Neural cell (in vitro differentiated cells): ENCODE measurements around the gene LRRC56. TPM values are rescaled to one million over a fixed set of nuclear protein-coding genes. Genes with fewer than 3 reads are reported as not detected.

Experiments
- H2AFZ ChIP-seq: fragments of 200-600, 300-800 bp; sonication (generic), shearing (Covaris generic); 2 replicates; pipeline ENCODE4 v1.6.0; 2014; ENCODE audit warnings: low read depth, mild to moderate bottlenecking, antibody characterized with exemption, low read length, moderate library complexity
- H3F3A ChIP-seq: fragments of 200-600 bp; shearing (Covaris generic); 2 replicates; pipeline ENCODE4 v1.6.1; 2016; ENCODE audit warnings: mild to moderate bottlenecking, moderate library complexity, mixed read lengths, antibody characterized with exemption, low read length; ENCODE audit not compliant: insufficient read depth, poor library complexity, severe bottlenecking
- H3K27ac ChIP-seq: fragments of 200-600, 300-800 bp; sonication (generic), shearing (Covaris generic); 2 replicates; pipeline ENCODE4 v1.5.1; 2014; ENCODE audit warnings: mild to moderate bottlenecking, low read length, moderate library complexity
- H3K27me3 ChIP-seq: fragments of 300-800, 200-600 bp; sonication (generic), shearing (Covaris generic); 2 replicates; pipeline ENCODE4 v1.6.0; 2014; ENCODE audit warnings: mild to moderate bottlenecking, low read depth, low read length, moderate library complexity; ENCODE audit not compliant: insufficient read depth
- H3K36me3 ChIP-seq: fragments of 300-800, 200-600 bp; sonication (generic), shearing (Covaris generic); 2 replicates; pipeline ENCODE4 v1.5.1; 2014; ENCODE audit warnings: mild to moderate bottlenecking, antibody characterized with exemption, low read length, moderate library complexity; ENCODE audit not compliant: insufficient read depth
- H3K4me2 ChIP-seq: fragments of 300-800, 200-600 bp; sonication (generic), shearing (Covaris generic); 2 replicates; pipeline ENCODE4 v1.6.0; 2014; ENCODE audit warnings: mild to moderate bottlenecking, low read length
- H3K4me3 ChIP-seq: fragments of 300-800, 200-600 bp; sonication (generic), shearing (Covaris generic); 2 replicates; pipeline ENCODE4 v1.5.1; 2014; ENCODE audit warnings: mild to moderate bottlenecking, low read length, moderate library complexity
- H3K79me2 ChIP-seq: fragments of 200-600 bp; shearing (Covaris generic); replicated peaks from 2 replicates; pipeline ENCODE4 v1.6.0; 2014; ENCODE audit warnings: mild to moderate bottlenecking, low read length, moderate library complexity; ENCODE audit not compliant: insufficient read depth
- H3K9ac ChIP-seq: fragments of 300-800, 200-600 bp; sonication (generic), shearing (Covaris generic); 2 replicates; pipeline ENCODE4 v1.6.1; 2016; ENCODE audit warnings: mild to moderate bottlenecking, low read length, mixed read lengths
- H3K9me2 ChIP-seq: fragments of 200-600 bp; shearing (Covaris generic); 2 replicates; pipeline ENCODE4 v1.6.1; 2016; ENCODE audit warnings: mild to moderate bottlenecking, low read length, mixed read lengths; ENCODE audit not compliant: insufficient read depth
- H3K9me3 ChIP-seq: fragments of 200-600, 300-800 bp; sonication (generic), shearing (Covaris generic); 2 replicates; pipeline ENCODE4 v1.6.1; 2016; ENCODE audit warnings: mild to moderate bottlenecking, mixed run types, low read length, moderate library complexity, mixed read lengths
- H4K20me1 ChIP-seq: fragments of 200-600 bp; shearing (Covaris generic); 2 replicates; pipeline ENCODE4 v1.6.1; 2016; ENCODE audit warnings: mild to moderate bottlenecking, mixed run types; ENCODE audit not compliant: insufficient read depth
- EP300 ChIP-seq: fragments of 450-650 bp; conservative IDR thresholded peaks from 2 replicates; pipeline ENCODE4 v1.6.1; 2014; ENCODE audit warnings: antibody characterized with exemption, mild to moderate bottlenecking, moderate library complexity; ENCODE audit not compliant: poor library complexity, severe bottlenecking
- EZH2 ChIP-seq: fragments of 200-600, 300-800 bp; shearing (Covaris generic), sonication (generic); IDR thresholded peaks from 2 replicates; pipeline ENCODE4 v1.6.1; 2014; ENCODE audit warnings: antibody characterized with exemption, low read length, borderline replicate concordance, mild to moderate bottlenecking; ENCODE audit not compliant: insufficient read depth, poor library complexity, severe bottlenecking
- MXI1 ChIP-seq: fragments of 450-650 bp; conservative IDR thresholded peaks from 2 replicates; pipeline ENCODE4 v1.6.1; 2014; ENCODE audit warnings: antibody characterized with exemption, mild to moderate bottlenecking; ENCODE audit not compliant: poor library complexity, severe bottlenecking
- POLR2AphosphoS5 ChIP-seq: IDR thresholded peaks from 2 replicates; pipeline ENCODE4 v1.6.1; 2012
- RAD21 ChIP-seq: fragments of 450-650 bp; conservative IDR thresholded peaks from 2 replicates; pipeline ENCODE4 v1.6.1; 2014; ENCODE audit warnings: antibody characterized with exemption, mild to moderate bottlenecking, moderate library complexity
- SMC3 ChIP-seq: fragments of 450-650 bp; conservative IDR thresholded peaks from 2 replicates; pipeline ENCODE4 v1.6.1; 2014; ENCODE audit warnings: antibody characterized with exemption, mild to moderate bottlenecking, moderate library complexity; ENCODE audit not compliant: poor library complexity
- TAF1 ChIP-seq: IDR thresholded peaks from 2 replicates; pipeline ENCODE4 v1.6.1; 2012; ENCODE audit warnings: low read depth
- polyA plus RNA-seq: library from polyadenylated mRNA; depleted of rRNA; stranded (reverse); fragments of >200 nt; gene quantifications from 2 replicates; pipeline ENCODE4 v1.2.3, GENCODE V29; 2014
- TF ChIP-seq, protein P1 (sequence below): IDR thresholded peaks from 2 replicates; pipeline ENCODE4 v1.6.1; 2012; ENCODE audit warnings: borderline replicate concordance
- TF ChIP-seq, protein P2 (sequence below): fragments of 450-650 bp; IDR thresholded peaks from 2 replicates; pipeline ENCODE4 v1.5.1; 2014; ENCODE audit warnings: antibody characterized with exemption, mild to moderate bottlenecking, moderate library complexity; ENCODE audit not compliant: poor library complexity, severe bottlenecking

The LRRC56 gene
- polyA plus RNA-seq, 1 donor from 2014 or later: 0.76 TPM

DNA sequence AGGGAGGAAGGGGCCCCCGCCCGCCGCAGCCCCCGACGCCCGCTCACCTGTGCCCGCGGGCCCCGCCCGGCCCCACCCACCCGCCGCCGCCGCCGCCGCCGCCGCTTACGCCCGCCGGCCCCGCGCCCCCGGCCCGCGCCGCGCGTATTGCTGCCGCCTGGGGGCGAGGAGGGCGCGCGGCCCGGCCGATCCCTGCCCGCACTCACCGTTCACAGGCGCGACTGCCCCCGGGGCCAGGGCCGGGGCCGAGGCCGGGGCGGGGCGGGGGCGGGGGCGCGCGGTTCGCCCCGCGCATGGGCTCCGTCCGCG is 2.2 kb upstream of the LRRC56 start:
- Histone ChIP-seq H3K27ac (no peak overlapping the region), H3K4me2 (no peak overlapping the region), H3K4me3 (peak overlapping the region; percentile 92), H3K9me2 (no peaks in the 10 kb centered on the region), H3K9me3 (no peaks in the 10 kb centered on the region), H3K79me2 (peaks cover 8% of the 10 kb centered on the region), H3F3A (no peaks in the 10 kb centered on the region), H4K20me1 (no peaks in the 10 kb centered on the region), H3K36me3 (no peaks in the 10 kb centered on the region), H2AFZ (no peak overlapping the region), H3K27me3 (no peaks in the 10 kb centered on the region), H3K9ac (peak overlapping the region; percentile 82)
- TF ChIP-seq MXI1 (no peak), EZH2 (no peak), POLR2AphosphoS5 (no peak), SMC3 (no peak), RAD21 (no peak), EP300 (no peak), TAF1 (no peak)
- TF ChIP-seq, protein P1, sequence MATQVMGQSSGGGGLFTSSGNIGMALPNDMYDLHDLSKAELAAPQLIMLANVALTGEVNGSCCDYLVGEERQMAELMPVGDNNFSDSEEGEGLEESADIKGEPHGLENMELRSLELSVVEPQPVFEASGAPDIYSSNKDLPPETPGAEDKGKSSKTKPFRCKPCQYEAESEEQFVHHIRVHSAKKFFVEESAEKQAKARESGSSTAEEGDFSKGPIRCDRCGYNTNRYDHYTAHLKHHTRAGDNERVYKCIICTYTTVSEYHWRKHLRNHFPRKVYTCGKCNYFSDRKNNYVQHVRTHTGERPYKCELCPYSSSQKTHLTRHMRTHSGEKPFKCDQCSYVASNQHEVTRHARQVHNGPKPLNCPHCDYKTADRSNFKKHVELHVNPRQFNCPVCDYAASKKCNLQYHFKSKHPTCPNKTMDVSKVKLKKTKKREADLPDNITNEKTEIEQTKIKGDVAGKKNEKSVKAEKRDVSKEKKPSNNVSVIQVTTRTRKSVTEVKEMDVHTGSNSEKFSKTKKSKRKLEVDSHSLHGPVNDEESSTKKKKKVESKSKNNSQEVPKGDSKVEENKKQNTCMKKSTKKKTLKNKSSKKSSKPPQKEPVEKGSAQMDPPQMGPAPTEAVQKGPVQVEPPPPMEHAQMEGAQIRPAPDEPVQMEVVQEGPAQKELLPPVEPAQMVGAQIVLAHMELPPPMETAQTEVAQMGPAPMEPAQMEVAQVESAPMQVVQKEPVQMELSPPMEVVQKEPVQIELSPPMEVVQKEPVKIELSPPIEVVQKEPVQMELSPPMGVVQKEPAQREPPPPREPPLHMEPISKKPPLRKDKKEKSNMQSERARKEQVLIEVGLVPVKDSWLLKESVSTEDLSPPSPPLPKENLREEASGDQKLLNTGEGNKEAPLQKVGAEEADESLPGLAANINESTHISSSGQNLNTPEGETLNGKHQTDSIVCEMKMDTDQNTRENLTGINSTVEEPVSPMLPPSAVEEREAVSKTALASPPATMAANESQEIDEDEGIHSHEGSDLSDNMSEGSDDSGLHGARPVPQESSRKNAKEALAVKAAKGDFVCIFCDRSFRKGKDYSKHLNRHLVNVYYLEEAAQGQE: no peak
- TF ChIP-seq, protein P2, sequence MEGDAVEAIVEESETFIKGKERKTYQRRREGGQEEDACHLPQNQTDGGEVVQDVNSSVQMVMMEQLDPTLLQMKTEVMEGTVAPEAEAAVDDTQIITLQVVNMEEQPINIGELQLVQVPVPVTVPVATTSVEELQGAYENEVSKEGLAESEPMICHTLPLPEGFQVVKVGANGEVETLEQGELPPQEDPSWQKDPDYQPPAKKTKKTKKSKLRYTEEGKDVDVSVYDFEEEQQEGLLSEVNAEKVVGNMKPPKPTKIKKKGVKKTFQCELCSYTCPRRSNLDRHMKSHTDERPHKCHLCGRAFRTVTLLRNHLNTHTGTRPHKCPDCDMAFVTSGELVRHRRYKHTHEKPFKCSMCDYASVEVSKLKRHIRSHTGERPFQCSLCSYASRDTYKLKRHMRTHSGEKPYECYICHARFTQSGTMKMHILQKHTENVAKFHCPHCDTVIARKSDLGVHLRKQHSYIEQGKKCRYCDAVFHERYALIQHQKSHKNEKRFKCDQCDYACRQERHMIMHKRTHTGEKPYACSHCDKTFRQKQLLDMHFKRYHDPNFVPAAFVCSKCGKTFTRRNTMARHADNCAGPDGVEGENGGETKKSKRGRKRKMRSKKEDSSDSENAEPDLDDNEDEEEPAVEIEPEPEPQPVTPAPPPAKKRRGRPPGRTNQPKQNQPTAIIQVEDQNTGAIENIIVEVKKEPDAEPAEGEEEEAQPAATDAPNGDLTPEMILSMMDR: no peak

DNA sequence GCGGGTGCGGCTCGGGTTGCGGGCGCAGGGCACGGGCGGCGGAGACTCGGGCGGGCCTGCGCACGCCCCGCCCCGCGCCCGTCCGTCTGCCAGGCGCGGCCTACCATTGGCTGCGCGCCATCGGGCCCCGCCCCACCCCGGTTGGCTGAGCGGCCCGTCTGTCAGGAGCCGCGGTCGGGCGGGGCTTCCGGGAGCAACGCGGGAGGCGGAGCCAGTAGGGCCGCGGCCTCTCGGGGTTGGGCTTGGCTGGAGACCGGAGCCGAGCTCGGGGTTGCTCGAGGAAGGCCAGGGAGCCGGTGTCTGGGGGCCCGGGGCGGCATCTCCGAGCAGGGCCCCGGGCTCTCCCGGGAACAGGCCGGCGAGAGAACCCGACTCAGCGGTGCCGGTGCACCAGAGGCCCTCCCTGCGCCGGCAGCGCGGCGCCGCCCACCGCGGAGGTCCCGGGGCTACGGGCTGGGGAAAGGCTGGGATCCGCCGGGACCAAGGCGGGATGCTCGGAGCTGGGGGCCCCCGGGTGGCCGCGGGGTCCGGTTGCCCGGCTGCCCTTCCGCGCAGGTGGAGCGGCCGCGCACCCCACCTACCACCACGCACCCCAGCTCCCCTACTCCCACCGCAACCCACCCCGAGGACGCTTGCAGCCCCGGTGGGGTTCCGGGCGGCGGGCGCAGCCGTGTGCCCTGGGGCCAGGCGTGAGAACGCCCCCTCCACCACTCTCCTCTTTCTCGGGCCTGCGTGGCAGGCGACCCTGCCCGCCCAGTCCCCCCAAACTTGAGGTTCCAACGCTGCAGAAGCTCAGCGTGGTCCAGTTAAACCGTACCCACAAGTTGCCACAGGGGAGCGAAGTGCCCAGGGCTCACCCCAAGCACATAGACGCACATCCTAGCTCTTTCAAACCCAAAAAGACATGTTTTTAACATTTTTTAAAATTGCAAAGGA is 1.5 kb upstream of the LRRC56 start, which contains the start of gene HRAS:
TSS of gene HRAS (minus strand) at position 58 of the 936 bp plus-strand sequence.
- H3F3A ChIP-seq: no peaks in the 10 kb centered on the region
- no peaks in the 10 kb centered on the region for H3K36me3 ChIP-seq
- no peaks in the 10 kb centered on the region for H3K27me3 ChIP-seq
- H3K9me2 ChIP-seq: no peaks in the 10 kb centered on the region
- peak within 1 kb of the TSS; percentile 40 for H2AFZ ChIP-seq
- H3K9me3 ChIP-seq: no peaks in the 10 kb centered on the region
- H3K4me2 ChIP-seq: peak within 1 kb of the TSS; percentile 80
- H3K4me3 ChIP-seq: peak within 1 kb of the TSS; percentile 92
- peak within 1 kb of the TSS; percentile 79 for H3K27ac ChIP-seq
- TF ChIP-seq TAF1 (peak; percentile 73), RAD21 (no peak), POLR2AphosphoS5 (peak; percentile 90), MXI1 (peak; percentile 52), EP300 (no peak), EZH2 (no peak), SMC3 (peak; percentile 34)
- TF ChIP-seq, protein P2: no peak
- TF ChIP-seq, protein P1: peak; percentile 32
- H3K79me2 ChIP-seq: peaks cover 8% of the 10 kb centered on the region
- H4K20me1 ChIP-seq: no peaks in the 10 kb centered on the region
- H3K9ac ChIP-seq: peak within 1 kb of the TSS; percentile 83
